IMR-90 (cell line): ENCODE data around the gene PRR18. TPM values are rescaled to one million over a fixed set of nuclear protein-coding genes. Genes with fewer than 3 reads are reported as not detected.

ENCODE experiments used
- ATAC-seq: fragments of 200-7000 bp; cut with Tn5 transposase; 2 replicates; pipeline ENCODE4 v1.9.1; 2020; ENCODE audit warnings: low read depth, mild to moderate bottlenecking, moderate library complexity
- BruUV-seq: library from RNA; stranded (reverse); fragments of 400-500 nt; replicated peaks from 2 replicates; lab custom pipeline; 2021; lab: Mats Ljungman, UMichigan
- CTCF ChIA-PET: fragments of 300-600 bp; formaldehyde crosslinking; extraction: SDS; loops from one replicate; lab custom pipeline; 2021; ENCODE audit warnings: antibody characterized with exemption; lab: Yijun Ruan, JAX
- POLR2A ChIA-PET: fragments of 300-600 bp; sonication (Branson Sonifier 250); formaldehyde crosslinking; loops from one replicate; lab custom pipeline; 2022; ENCODE audit warnings: antibody characterized with exemption; ENCODE audit not compliant: unreplicated experiment; lab: Charles Lee
- DNase-seq: peaks from one replicate; pipeline ENCODE4 v3.0.0; 2013
- H2AFZ ChIP-seq: replicated peaks from 2 replicates; pipeline ENCODE3; 2013; ENCODE audit warnings: low read length, mild to moderate bottlenecking; ENCODE audit not compliant: poor library complexity
- H2AK5ac ChIP-seq: 2 replicates; pipeline ENCODE4 v1.6.1; 2013; ENCODE audit warnings: low read depth, low read length, inconsistent platforms
- H2AK9ac ChIP-seq: replicated peaks from 2 replicates; pipeline ENCODE3; 2013; ENCODE audit warnings: mild to moderate bottlenecking, low read depth, low read length, moderate library complexity; ENCODE audit not compliant: poor library complexity
- H2BK120ac ChIP-seq: 2 replicates; pipeline ENCODE4 v1.6.1; 2013; ENCODE audit warnings: low read depth, low read length, inconsistent platforms
- H2BK15ac ChIP-seq: 3 replicates; pipeline ENCODE4 v1.6.1; 2013; ENCODE audit warnings: low read depth, low read length, inconsistent platforms
- H2BK20ac ChIP-seq: 2 replicates; pipeline ENCODE4 v1.6.1; 2013; ENCODE audit warnings: low read depth, mild to moderate bottlenecking, inconsistent platforms, low read length, moderate library complexity
- H2BK5ac ChIP-seq: 2 replicates; pipeline ENCODE4 v1.6.1; 2013; ENCODE audit warnings: mild to moderate bottlenecking, low read depth, low read length, inconsistent platforms; ENCODE audit not compliant: poor library complexity, severe bottlenecking
- H3K14ac ChIP-seq: replicated peaks from 2 replicates; pipeline ENCODE4 v1.6.1; 2013; ENCODE audit warnings: low read depth, low read length, inconsistent platforms
- H3K18ac ChIP-seq: 2 replicates; pipeline ENCODE4 v1.6.1; 2013; ENCODE audit warnings: low read depth, low read length, control low read depth
- H3K23ac ChIP-seq: 2 replicates; pipeline ENCODE4 v1.6.1; 2013; ENCODE audit warnings: low read depth, low read length, inconsistent platforms
- H3K27ac ChIP-seq: 2 replicates; pipeline ENCODE4 v1.5.1; 2013; ENCODE audit warnings: mild to moderate bottlenecking, control low read depth, low read length; ENCODE audit not compliant: insufficient read depth
- H3K27me3 ChIP-seq: 2 replicates; pipeline ENCODE4 v1.6.1; 2013; ENCODE audit warnings: low read length; ENCODE audit not compliant: control insufficient read depth, insufficient read depth
- H3K36me3 ChIP-seq: 2 replicates; pipeline ENCODE4 v1.6.1; 2013; ENCODE audit warnings: low read length, mixed read lengths; ENCODE audit not compliant: control insufficient read depth, insufficient read depth
- H3K4ac ChIP-seq: 2 replicates; pipeline ENCODE4 v1.6.1; 2013; ENCODE audit warnings: low read depth, low read length, inconsistent platforms
- H3K4me1 ChIP-seq: 2 replicates; pipeline ENCODE4 v1.6.1; 2013; ENCODE audit warnings: low read length, mixed read lengths; ENCODE audit not compliant: control insufficient read depth, insufficient read depth
- H3K4me2 ChIP-seq: 2 replicates; pipeline ENCODE4 v1.6.1; 2013; ENCODE audit warnings: low read depth, mild to moderate bottlenecking, control low read depth, low read length, moderate library complexity
- H3K4me3 ChIP-seq: 2 replicates; pipeline ENCODE4 v1.5.1; 2013; ENCODE audit warnings: low read depth, mild to moderate bottlenecking, control low read depth, low read length, moderate library complexity; ENCODE audit not compliant: insufficient read depth
- H3K56ac ChIP-seq: 2 replicates; pipeline ENCODE4 v1.6.1; 2013; ENCODE audit warnings: low read length, inconsistent platforms; ENCODE audit not compliant: insufficient read depth; ENCODE audit errors: extremely low read depth
- H3K79me1 ChIP-seq, 2 experiments: 2 replicates each; pipeline ENCODE4 v1.6.1; 2013; ENCODE audit warnings: low read length in 2 of 2, inconsistent platforms in 1 of 2, low read depth in 1 of 2
- H3K9ac ChIP-seq: 2 replicates; pipeline ENCODE4 v1.6.1; 2013; ENCODE audit warnings: low read depth, low read length, control low read depth
- H3K9me1 ChIP-seq: 2 replicates; pipeline ENCODE4 v1.6.1; 2013; ENCODE audit warnings: low read length, inconsistent platforms; ENCODE audit not compliant: insufficient read depth
- H3K9me3 ChIP-seq: 2 replicates; pipeline ENCODE4 v1.6.1; 2013; ENCODE audit warnings: low read length; ENCODE audit not compliant: control insufficient read depth, insufficient read depth
- H4K20me1 ChIP-seq: 2 replicates; pipeline ENCODE4 v1.6.1; 2013; ENCODE audit warnings: low read length, inconsistent platforms; ENCODE audit not compliant: insufficient read depth
- H4K5ac ChIP-seq: 2 replicates; pipeline ENCODE4 v1.6.1; 2013; ENCODE audit warnings: mild to moderate bottlenecking, low read depth, low read length, control low read depth
- H4K8ac ChIP-seq, 2 experiments: 2 replicates each; pipeline ENCODE4 v1.6.1; 2013; ENCODE audit warnings: low read depth in 2 of 2, low read length in 2 of 2, control low read depth in 1 of 2, inconsistent platforms in 1 of 2
- H4K91ac ChIP-seq: 2 replicates; pipeline ENCODE4 v1.6.1; 2013; ENCODE audit warnings: low read depth, low read length, inconsistent platforms; ENCODE audit not compliant: insufficient read depth
- BHLHE40 ChIP-seq: fragments of 150-350 bp; IDR thresholded peaks from 2 replicates; pipeline ENCODE4 v1.6.1; 2016; ENCODE audit warnings: mild to moderate bottlenecking, low read depth, low read length
- CEBPB ChIP-seq: IDR thresholded peaks from 2 replicates; pipeline ENCODE4 v1.6.1; 2012; ENCODE audit warnings: low read depth, low read length, improper control_type of control experiment
- CHD1 ChIP-seq: IDR thresholded peaks from 2 replicates; pipeline ENCODE4 v1.6.1; 2012; ENCODE audit warnings: low read depth, low read length, improper control_type of control experiment
- FOS ChIP-seq: fragments of 150-350 bp; IDR thresholded peaks from 2 replicates; pipeline ENCODE4 v1.6.1; 2016; ENCODE audit warnings: low read depth, low read length
- MAFK ChIP-seq: IDR thresholded peaks from 2 replicates; pipeline ENCODE4 v1.6.1; 2012; ENCODE audit warnings: low read depth, low read length, improper control_type of control experiment
- MAZ ChIP-seq: IDR thresholded peaks from 2 replicates; pipeline ENCODE4 v1.6.1; 2012; ENCODE audit warnings: low read depth, mild to moderate bottlenecking, low read length, improper control_type of control experiment, moderate library complexity, borderline replicate concordance
- MXI1 ChIP-seq: IDR thresholded peaks from 2 replicates; pipeline ENCODE4 v1.6.1; 2012; ENCODE audit warnings: low read depth, mild to moderate bottlenecking, low read length, moderate library complexity, borderline replicate concordance
- NFE2L2 ChIP-seq: fragments of 150-350 bp; IDR thresholded peaks from 2 replicates; pipeline ENCODE4 v1.6.1; 2016; ENCODE audit warnings: low read depth, mild to moderate bottlenecking, low read length
- POLR2A ChIP-seq: IDR thresholded peaks from 2 replicates; pipeline ENCODE4 v1.6.1; 2012; ENCODE audit warnings: mild to moderate bottlenecking, low read depth, low read length
- RAD21 ChIP-seq: IDR thresholded peaks from 2 replicates; pipeline ENCODE4 v1.6.1; 2012; ENCODE audit warnings: low read length, improper control_type of control experiment
- RCOR1 ChIP-seq: IDR thresholded peaks from 2 replicates; pipeline ENCODE4 v1.6.1; 2012; ENCODE audit warnings: mild to moderate bottlenecking, low read length, improper control_type of control experiment; ENCODE audit not compliant: insufficient replicate concordance
- RFX5 ChIP-seq: IDR thresholded peaks from 2 replicates; pipeline ENCODE4 v1.8.0; 2012; ENCODE audit warnings: low read depth, mild to moderate bottlenecking, low read length, moderate library complexity
- SMC3 ChIP-seq: fragments of 150-350 bp; IDR thresholded peaks from 2 replicates; pipeline ENCODE4 v1.6.1; 2016; ENCODE audit warnings: low read depth, mild to moderate bottlenecking, antibody characterized with exemption, low read length, moderate library complexity
- WGBS, 2 experiments: methylation state at CpG; one replicate each; pipeline versions ENCODE4 v1.1.5 to v1.1.7; 2013; ENCODE audit warnings: missing lambda C conversion rate in 2 of 2; ENCODE audit not compliant: insufficient read length in 1 of 2; ENCODE audit errors: extremely low coverage in 2 of 2; 5-methylcytosine and 5-hydroxymethylcytosine counted together
- dilution Hi-C: fragments of 300-500 bp; cut with HindIII; formaldehyde crosslinking; loops from one replicate; pipeline ENCODE4 v1.14.3; 2018; ENCODE audit warnings: low sequenced_read_pairs; ENCODE audit not compliant: unreplicated experiment
- in situ Hi-C: fragments of 300-500 bp; cut with MboI; formaldehyde crosslinking; loops from 3 replicates; pipeline ENCODE4 v1.14.3; 2019; ENCODE audit warnings: low sequenced_read_pairs, inconsistent platforms, mixed read lengths
- intact Hi-C: fragments of 100-400 bp; cut with micrococcal nuclease; formaldehyde crosslinking; loops from 2 replicates; pipeline ENCODE4 v1.10.0; 2022
- polyA plus RNA-seq, 3 experiments: library from polyadenylated mRNA; depleted of rRNA; stranded (reverse); fragments of >200 nt; gene quantifications; 2 replicates each; pipeline ENCODE4 v1.2.3, GENCODE V29; 2012; ENCODE audit warnings: low replicate concordance in 1 of 3
- total RNA-seq: library from RNA; depleted of rRNA; stranded (reverse); fragments of >200 nt; gene quantifications from 2 replicates; pipeline ENCODE4 v1.2.3, GENCODE V29; 2012
- TF ChIP-seq, protein P1 (sequence below): fragments of 150-350 bp; IDR thresholded peaks from 2 replicates; pipeline ENCODE4 v1.6.1; 2016; ENCODE audit warnings: low read depth, mild to moderate bottlenecking, low read length, moderate library complexity, borderline replicate concordance
- TF ChIP-seq, protein P2 (sequence below): fragments of 150-350 bp; IDR thresholded peaks from 2 replicates; pipeline ENCODE4 v1.6.1; 2017; ENCODE audit warnings: mild to moderate bottlenecking, antibody characterized with exemption, low read length, low read depth
- TF ChIP-seq, protein P3 (sequence below): conservative IDR thresholded peaks from 2 replicates; pipeline ENCODE4 v1.5.1; 2012; ENCODE audit warnings: mild to moderate bottlenecking, low read depth, low read length, improper control_type of control experiment

The PRR18 gene
- total and polyA plus RNA-seq, 2 of the 4 experiments (the other 2 are of a cell fraction), result not detected

DNA sequence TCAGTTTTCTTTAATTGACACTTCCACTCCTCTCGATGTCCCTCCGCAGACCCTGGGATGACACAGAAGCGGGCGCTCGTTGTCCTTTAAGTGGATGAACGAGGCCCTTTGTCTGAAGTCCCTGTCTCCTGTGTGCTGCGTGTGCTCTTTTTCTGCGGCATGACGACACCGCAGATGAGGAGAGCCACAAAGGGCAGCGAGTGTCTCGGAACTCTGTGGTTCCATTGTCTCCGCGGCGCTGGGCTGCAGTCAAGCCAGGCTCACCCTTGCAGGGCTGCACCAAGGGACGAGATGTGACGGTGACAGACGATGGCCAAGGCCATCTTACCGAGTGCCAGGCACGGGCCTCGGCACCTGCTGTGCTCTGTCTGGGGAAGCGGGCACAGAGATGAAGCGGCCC lies 10.6 kb downstream of the PRR18 start:
- dilution Hi-C loops, result no loop called here
- no peak overlapping the region for H3K4me3 ChIP-seq
- CTCF ChIA-PET, result no interaction called here

More for the DNA sequence above, 10.6 kb downstream of the PRR18 start:
- no TSS peak for BruUV-seq
- H3K79me1 ChIP-seq, result no peaks in the 10 kb centered on the region
- 87% methylated on average over 18 of the region's 23 CpGs; no CpG with 5 or more reads in 1 of the 2 experiments for WGBS, 2 experiments
- H3K9ac ChIP-seq, result no peak overlapping the region
- H3K9me3 ChIP-seq, result no peaks in the 10 kb centered on the region
- H3K27ac ChIP-seq, result no peak overlapping the region
- no peak overlapping the region for H4K8ac ChIP-seq
- no peak overlapping the region for H3K4me2 ChIP-seq
- H3K14ac ChIP-seq, result no peak overlapping the region
- intact Hi-C loops (no loop called here), in situ Hi-C loops (no loop called here)
- H3K56ac ChIP-seq, result no peak overlapping the region
- no peak overlapping the region for H2BK15ac ChIP-seq
- no peaks in the 10 kb centered on the region for H3K36me3 ChIP-seq
- H3K27me3 ChIP-seq, result peaks cover 10% of the 10 kb centered on the region
- H2BK20ac ChIP-seq, result no peak overlapping the region
- POLR2A ChIA-PET, result no interaction called here
- TF ChIP-seq CEBPB, result no peak
- TF ChIP-seq RCOR1, result no peak
- no peak for TF ChIP-seq RFX5
- no peak for TF ChIP-seq FOS
- TF ChIP-seq, protein P1, sequence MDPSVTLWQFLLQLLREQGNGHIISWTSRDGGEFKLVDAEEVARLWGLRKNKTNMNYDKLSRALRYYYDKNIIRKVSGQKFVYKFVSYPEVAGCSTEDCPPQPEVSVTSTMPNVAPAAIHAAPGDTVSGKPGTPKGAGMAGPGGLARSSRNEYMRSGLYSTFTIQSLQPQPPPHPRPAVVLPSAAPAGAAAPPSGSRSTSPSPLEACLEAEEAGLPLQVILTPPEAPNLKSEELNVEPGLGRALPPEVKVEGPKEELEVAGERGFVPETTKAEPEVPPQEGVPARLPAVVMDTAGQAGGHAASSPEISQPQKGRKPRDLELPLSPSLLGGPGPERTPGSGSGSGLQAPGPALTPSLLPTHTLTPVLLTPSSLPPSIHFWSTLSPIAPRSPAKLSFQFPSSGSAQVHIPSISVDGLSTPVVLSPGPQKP, result no peak
- no peak for TF ChIP-seq BHLHE40
- TF ChIP-seq, protein P2, sequence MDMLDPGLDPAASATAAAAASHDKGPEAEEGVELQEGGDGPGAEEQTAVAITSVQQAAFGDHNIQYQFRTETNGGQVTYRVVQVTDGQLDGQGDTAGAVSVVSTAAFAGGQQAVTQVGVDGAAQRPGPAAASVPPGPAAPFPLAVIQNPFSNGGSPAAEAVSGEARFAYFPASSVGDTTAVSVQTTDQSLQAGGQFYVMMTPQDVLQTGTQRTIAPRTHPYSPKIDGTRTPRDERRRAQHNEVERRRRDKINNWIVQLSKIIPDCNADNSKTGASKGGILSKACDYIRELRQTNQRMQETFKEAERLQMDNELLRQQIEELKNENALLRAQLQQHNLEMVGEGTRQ, result no peak
- TF ChIP-seq NFE2L2, result no peak
- TF ChIP-seq SMC3, result no peak
- no peak for TF ChIP-seq POLR2A
- no peak for TF ChIP-seq MXI1
- TF ChIP-seq CHD1, result no peak
- TF ChIP-seq RAD21, result no peak
- TF ChIP-seq MAZ, result no peak
- TF ChIP-seq, protein P3, sequence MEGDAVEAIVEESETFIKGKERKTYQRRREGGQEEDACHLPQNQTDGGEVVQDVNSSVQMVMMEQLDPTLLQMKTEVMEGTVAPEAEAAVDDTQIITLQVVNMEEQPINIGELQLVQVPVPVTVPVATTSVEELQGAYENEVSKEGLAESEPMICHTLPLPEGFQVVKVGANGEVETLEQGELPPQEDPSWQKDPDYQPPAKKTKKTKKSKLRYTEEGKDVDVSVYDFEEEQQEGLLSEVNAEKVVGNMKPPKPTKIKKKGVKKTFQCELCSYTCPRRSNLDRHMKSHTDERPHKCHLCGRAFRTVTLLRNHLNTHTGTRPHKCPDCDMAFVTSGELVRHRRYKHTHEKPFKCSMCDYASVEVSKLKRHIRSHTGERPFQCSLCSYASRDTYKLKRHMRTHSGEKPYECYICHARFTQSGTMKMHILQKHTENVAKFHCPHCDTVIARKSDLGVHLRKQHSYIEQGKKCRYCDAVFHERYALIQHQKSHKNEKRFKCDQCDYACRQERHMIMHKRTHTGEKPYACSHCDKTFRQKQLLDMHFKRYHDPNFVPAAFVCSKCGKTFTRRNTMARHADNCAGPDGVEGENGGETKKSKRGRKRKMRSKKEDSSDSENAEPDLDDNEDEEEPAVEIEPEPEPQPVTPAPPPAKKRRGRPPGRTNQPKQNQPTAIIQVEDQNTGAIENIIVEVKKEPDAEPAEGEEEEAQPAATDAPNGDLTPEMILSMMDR, result no peak
- no peak for TF ChIP-seq MAFK
- no peak overlapping the region for H3K23ac ChIP-seq
- ATAC-seq, result no peak
- no peak overlapping the region for H4K5ac ChIP-seq
- H3K18ac ChIP-seq, result no peak overlapping the region
- H2BK5ac ChIP-seq, result no peak overlapping the region
- H4K91ac ChIP-seq, result no peak overlapping the region
- DNase-seq, result no peak
- H4K20me1 ChIP-seq, result no peaks in the 10 kb centered on the region
- no peaks in the 10 kb centered on the region for H3K9me1 ChIP-seq
- H2AK9ac ChIP-seq, result no peak overlapping the region
- H3K4ac ChIP-seq, result no peak overlapping the region
- H2AFZ ChIP-seq, result no peak overlapping the region
- no peak overlapping the region for H2BK120ac ChIP-seq
- H2AK5ac ChIP-seq, result no peak overlapping the region
- H3K4me1 ChIP-seq, result no peaks in the 10 kb centered on the region
